Keratinocyte (primary cell): ENCODE results near the gene PLA2G4C.
"Not testable (repeated sequence)": the region's sequence is repeated elsewhere in the genome, so short reads cannot be mapped to it uniquely, and the experiment has no call there.

Source experiments
- EZH2 ChIP-seq: IDR thresholded peaks from one replicate; pipeline ENCODE4 v1.6.1; 2012; ENCODE audit warnings: inconsistent platforms, mild to moderate bottlenecking, low read length, moderate library complexity
- TF ChIP-seq, protein P1 (sequence below), 3 experiments: IDR thresholded peaks in 1 of 3; conservative IDR thresholded peaks in 1 of 3; optimal IDR thresholded peaks in 1 of 3; 2 replicates in 2 of 3; 3 replicates in 1 of 3; pipeline versions ENCODE3 to v1.5.1; 2011; ENCODE audit warnings: low read length in 3 of 3, mild to moderate bottlenecking in 3 of 3, moderate library complexity in 2 of 3, control low read depth in 1 of 3, inconsistent platforms in 1 of 3; ENCODE audit not compliant: insufficient read depth in 2 of 3; ENCODE audit errors: extremely low read depth in 1 of 3

GRCh38 chr19:48070177-48070769, 40.3 kb downstream of the PLA2G4C start:
- TF ChIP-seq, protein P1, sequence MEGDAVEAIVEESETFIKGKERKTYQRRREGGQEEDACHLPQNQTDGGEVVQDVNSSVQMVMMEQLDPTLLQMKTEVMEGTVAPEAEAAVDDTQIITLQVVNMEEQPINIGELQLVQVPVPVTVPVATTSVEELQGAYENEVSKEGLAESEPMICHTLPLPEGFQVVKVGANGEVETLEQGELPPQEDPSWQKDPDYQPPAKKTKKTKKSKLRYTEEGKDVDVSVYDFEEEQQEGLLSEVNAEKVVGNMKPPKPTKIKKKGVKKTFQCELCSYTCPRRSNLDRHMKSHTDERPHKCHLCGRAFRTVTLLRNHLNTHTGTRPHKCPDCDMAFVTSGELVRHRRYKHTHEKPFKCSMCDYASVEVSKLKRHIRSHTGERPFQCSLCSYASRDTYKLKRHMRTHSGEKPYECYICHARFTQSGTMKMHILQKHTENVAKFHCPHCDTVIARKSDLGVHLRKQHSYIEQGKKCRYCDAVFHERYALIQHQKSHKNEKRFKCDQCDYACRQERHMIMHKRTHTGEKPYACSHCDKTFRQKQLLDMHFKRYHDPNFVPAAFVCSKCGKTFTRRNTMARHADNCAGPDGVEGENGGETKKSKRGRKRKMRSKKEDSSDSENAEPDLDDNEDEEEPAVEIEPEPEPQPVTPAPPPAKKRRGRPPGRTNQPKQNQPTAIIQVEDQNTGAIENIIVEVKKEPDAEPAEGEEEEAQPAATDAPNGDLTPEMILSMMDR (optimal IDR thresholded peaks at IDR 0.05 in 1 of 3, IDR thresholded peaks at IDR 0.05 in 1 of 3, conservative IDR thresholded peaks at IDR 0.05 in 1 of 3; ENCODE audit: extremely low read depth in 1 of 3, insufficient read depth in 2 of 3, low read length in 3 of 3) = not testable (repeated sequence)
- not testable (repeated sequence) for TF ChIP-seq EZH2
